Stimulated activated CD8-positive, alpha-beta memory T cell treated with anti-CD3 and anti-CD28 coated beads, Interleukin-7, amount 100 ng/mL, for 1 hour (primary cell): ENCODE measurements around the gene CXCR2.
"Not testable (repeated sequence)": the region's sequence is repeated elsewhere in the genome, so short reads cannot be mapped to it uniquely, and the experiment has no call there.

Experiments
- DNase-seq, 2 donors: peaks; one replicate each; pipeline ENCODE4 v3.0.0-alpha.2; 2020; ENCODE audit warnings: low read depth in 2 of 2

The CXCR2 gene

GRCh38 chr2:218125626-218126080 is at the start of gene CXCR2:
TSS of gene CXCR2 (plus strand) at chr2:218126028. CDS start at chr2:218134802, 8,774 bp downstream.
- no peak for DNase-seq

DNA sequence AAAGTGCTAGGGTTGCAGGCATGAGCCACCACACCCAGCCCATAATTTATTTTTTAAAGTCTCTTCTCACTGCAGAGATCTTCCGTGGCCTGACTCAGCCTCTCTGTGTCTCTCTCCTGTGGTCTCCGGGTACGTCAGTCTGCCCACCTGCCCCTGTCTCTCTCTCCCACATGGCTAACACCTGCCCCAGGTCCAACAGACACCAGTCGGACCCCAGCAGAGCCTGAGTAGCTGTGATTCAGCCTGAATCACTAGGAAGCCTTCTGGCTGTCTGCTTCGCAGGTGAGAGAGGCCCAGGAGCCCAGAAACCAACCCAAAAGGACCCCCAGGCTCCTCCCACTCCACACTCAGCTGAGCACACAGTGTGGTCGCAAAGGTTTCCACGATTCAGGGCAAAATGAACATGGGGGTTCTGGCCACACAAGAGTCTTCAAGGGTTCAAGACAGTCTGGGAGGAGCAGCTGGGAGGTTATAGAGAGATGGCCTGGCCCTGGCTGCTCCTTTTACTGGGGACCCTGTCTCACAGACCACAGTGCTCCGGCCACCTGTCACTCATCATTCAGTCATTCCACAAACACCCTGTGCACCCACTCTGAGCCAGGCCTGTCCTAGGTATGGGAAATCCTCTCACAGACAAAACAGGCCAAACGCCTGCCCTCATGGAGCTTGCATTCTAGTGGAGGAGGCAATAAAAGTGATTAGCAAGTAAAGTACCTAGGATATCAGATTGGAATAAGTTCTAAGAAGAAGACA is 48.2 kb upstream of the CXCR2 start:
- DNase-seq = no peak

GRCh38 chr2:218079943-218080913 is 45.6 kb upstream of the CXCR2 start:
- DNase-seq = no peak

DNA sequence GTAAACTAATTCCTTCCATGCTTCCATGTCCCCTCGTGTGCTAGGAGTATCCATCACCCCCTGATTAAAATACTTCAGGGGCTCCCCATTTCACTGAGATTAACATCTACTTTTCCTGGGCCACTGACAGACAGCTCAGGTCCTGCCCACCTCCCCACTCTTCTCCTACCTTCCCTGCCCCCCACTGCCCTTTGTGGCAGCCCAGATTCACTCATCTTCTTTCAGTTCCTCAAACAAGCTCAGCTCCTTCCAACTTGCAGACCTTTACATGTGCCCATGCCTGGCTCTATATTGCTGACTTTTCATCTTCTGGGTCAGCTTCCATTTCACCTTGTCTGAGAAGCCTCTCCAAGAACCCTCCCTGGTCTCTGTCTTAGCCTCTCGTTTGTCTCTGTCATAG is 44.8 kb upstream of the CXCR2 start:
- no peak for DNase-seq

- no peak for DNase-seq
Observed at GRCh38 chr2:218081695-218082094, 44.1 kb upstream of the CXCR2 start.

DNA sequence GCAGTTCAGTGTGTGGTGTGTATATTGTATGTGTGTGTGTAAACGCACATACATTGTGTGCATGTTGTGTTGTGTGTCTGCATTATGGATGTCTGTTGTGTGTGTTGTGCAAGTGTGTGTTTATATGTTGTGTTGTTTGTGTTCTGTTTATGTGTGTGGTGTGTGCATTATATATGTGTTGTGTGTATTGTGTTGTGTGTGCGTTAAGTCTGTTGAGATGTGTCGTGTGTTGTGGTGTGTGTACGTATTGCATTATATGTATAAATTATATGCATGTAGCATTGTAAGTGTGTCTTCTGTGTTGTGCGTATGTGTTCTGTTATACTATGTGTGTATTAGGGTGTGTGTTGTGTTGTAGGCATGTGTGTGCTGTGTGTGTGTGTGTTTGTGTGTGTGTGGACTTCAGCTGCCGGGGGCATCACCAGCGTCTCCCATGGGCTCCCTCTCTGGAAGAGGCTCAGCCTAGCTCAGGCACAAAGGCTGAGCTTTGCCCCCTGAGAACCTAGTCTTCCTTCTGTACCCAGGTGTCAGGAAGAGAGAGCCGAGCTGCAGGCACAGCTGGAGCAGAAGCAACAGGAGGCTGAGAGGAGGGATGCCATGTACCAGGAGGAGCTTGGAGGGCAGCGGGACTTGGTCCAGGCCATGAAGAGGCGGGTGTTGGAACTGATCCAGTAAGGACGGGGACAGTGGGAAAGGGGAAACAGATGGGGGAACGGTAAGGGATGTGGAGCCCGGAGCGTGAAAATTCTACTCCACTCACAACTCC is 43.1 kb upstream of the CXCR2 start:
- no peak for DNase-seq

DNA sequence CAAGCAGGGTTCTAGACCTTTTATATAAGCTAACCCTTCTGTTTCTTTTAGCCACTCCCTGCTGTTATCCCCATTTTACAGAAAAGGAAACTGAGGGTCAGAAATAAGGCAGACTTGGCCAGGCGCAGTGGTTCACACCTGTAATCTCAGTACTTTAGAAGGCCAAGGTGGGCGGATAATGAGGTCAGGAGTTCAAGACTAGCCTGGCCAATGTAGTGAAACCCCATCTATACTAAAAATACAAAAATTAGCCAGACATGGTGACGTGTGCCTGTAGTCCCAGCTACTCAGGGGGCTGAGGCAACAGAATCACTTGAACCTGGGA is 42.5 kb upstream of the CXCR2 start:
- DNase-seq = no peak

DNA sequence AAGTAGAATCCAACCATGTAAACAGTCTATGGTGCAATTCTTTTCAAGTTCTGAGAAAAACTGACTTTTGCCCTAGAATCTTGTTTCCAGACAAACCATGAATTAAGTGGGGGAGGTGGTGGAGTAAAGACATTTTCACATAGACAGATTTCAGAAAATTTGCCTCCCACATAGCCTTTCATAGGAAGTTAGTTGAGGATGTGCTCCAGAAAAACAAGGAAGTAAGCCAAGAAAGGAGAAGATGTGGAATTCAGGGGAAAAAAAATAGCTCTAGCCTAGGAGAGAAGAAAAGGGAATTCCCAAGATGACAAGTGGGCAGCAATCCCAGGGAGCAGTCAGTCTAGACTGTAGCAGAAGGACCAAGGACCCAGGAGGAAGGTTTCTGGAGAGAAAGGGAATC is 39.4 kb upstream of the CXCR2 start:
- DNase-seq = no peak

- DNase-seq = no peak
Observed at GRCh38 chr2:218089259-218089658, 36.6 kb upstream of the CXCR2 start.

DNA sequence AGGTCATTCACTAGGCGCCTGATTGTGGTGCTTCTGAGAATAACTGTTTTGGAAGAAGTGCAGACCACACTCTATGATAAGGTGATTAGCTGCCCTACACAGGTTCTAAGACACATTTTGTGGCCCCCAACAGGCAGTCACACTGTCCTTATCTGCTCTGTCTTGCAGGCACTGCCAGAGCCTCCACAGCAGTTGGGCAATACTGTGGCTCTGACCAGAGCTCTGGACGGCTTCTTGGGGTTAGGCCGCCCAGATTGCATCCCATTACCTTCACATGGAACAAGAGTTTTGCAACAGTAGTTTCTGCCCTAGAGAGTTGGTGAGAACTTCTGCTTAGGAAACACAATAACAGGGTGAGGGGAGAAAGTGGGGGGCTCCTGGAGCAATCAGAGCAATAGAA is 34.1 kb upstream of the CXCR2 start:
- no peak for DNase-seq

DNA sequence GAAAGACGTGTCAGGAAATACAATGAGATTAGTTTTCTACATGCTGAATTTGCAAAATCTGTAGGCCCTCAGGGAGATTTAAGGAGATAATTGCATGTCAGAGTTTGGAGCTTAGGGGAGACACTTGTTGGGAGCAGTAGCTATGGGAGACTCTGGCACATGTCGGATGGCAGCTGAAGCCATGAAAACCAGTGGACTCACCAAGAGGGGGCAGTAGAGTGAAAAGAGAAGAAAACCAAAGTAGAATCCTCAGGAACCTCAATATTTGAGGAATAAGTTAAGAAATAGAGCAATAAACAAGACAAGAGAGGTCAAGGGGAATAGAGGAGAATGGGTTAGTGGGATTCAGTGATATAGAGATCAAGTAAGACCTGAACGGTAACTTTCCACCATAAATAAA is 31.9 kb upstream of the CXCR2 start:
- DNase-seq = no peak

DNA sequence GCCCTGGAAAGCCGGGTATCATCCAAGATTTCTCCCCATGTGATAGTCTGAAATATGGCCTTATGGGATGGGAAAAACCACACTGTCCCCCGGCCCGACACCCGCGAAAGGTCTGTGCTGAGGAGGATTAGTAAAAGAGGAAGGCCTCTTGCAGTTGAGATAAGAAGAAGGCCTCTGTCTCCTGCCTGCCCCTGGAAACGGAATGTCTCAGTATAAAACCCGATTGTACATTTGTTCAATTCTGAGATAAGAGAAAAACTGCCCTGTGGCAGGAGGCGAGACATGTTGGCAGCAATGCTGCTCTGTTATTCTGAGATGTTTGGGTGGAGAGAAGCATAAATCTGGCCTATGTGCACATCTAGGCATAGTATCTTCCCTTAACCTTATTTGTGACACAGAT is 30.0 kb upstream of the CXCR2 start:
- DNase-seq = no peak

DNA sequence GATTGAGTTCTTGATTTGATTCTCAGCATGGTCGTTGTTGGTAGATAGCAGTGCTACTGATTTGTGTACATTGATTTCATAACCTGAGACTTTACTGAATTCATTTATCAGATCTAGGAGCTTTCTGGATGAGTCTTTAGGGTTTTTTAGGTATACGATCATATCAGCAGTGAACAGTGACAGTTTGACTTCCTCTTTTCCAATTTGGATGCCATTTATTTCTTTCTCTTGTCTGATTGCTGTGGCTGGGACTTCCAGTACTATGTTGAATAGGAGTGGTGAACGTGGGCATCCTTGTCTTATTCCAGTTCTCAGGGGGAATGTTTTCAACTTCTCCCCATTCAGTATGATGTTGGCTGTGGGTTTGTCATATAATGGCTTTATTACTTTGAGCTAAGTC is 27.9 kb upstream of the CXCR2 start:
- DNase-seq = no peak

GRCh38 chr2:218108834-218109233 is 17.0 kb upstream of the CXCR2 start:
- DNase-seq = not testable (repeated sequence)

DNA sequence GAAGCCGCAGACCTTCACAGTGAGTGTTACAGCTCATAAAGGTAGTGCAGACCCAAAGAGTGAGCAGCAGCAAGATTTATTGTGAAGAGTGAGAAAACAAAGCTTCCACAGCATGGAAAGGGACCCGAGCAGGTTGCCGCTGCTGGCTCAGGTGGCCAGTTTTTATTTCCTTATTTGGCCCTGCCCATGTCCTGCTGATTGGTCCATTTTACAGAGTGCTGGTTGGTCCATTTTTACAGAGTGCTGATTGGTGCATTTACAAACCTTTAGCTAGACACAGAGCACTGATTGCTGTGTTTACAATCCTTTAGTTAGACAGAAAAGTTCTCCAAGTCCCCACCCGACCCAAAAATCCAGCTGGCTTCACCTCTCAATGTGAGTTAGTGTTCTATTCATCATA is 4.0 kb upstream of the CXCR2 start:
- DNase-seq = not testable (repeated sequence)

- not testable (repeated sequence) for DNase-seq
Observed at GRCh38 chr2:218122286-218122685, 3.5 kb upstream of the CXCR2 start.

DNA sequence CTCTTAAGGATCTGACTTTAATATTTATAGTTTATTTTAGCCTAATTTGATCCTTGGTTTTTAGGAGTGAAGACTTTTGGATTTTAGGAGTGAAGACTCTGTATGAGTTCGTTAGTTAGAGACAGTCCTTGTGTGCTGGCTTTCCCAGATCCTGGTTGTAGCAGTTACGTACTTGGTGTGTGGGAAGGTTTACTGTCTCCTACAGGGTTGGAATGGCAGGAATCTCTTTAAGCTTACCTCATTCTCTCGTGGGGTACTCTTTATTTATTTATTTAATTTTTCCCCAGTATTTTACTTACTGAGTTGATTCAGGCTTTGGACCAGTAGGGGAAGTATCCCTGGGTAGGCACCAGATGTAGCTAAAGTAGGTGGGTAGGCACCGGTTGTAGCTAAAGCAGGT is 1.8 kb upstream of the CXCR2 start:
- DNase-seq = no peak

- no peak for DNase-seq
Observed at GRCh38 chr2:218125095-218125494, 733 bp upstream of the CXCR2 start.

DNA sequence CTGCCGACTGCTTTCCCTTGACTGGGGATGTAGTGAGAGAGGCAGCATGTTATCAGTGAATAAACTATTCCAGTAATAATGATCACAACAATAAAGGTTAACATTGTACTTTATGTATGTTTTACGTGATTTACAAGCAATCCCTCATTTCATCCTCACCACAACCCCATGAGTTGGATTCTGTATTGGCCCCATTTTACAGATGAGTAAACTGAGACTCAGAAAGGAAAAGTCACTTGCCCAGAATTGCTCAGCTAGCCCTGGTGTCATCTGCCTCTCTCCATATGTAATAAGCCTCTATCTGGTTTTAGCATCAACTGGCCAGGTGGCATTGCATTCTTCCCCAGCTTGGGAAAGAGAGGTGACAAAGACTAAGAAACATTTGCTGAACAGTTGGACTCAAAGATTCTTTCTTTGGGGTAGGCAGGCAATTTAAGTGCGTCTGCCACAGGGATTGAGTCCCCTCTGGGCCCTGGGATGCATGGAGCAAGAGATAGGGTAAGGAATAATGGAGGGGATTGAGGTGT is 2.2 kb downstream of the CXCR2 start:
- DNase-seq = no peak

GRCh38 chr2:218128781-218129457 is 3.1 kb downstream of the CXCR2 start:
- DNase-seq = no peak

DNA sequence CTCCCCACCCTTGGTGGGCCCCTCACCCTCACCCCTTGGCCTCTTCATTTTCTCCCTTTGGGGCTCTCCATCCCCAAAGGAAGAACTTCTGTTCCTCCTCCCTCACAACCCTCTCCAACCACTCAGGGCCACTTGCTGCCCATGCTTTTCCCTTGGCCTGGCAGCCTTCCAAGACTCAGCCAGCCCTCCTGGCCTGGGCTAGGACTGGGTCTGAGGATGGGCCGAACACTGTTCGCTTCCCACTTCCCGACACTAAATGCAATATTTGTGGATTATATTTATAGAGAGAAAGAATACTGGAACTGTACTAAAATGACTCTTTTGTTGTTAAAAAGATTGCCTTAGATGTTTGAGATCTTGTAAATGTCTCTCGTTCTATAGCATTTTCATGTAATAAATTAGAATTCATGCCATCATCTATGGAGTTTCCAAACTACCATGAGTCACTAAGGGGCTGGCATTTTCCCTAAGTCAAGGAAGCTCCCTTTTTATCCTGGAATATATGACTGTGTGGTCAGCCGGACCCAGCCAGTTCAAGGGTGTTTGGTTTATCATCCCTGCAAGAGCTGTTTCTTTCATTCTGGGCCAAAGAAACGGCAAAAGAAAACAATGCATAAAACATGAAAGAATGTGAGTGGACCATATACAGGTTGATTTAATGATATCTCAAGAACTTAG is 3.8 kb downstream of the CXCR2 start:
- DNase-seq = no peak
